SJSA1 (cell line): ENCODE results near the gene CAMTA1. TPM values are rescaled to one million over a fixed set of nuclear protein-coding genes. Genes with fewer than 3 reads are reported as not detected.

Source experiments
- DNase-seq, 2 experiments: peaks; one replicate each; pipeline ENCODE4 v3.0.0-alpha.2; 2015 to 2020; ENCODE audit warnings: low spot score in 2 of 2, low read depth in 1 of 2
- H3K27ac ChIP-seq: fragments of 250-450 bp; sonication (Bioruptor Pico); 2 replicates; pipeline ENCODE4 v1.5.1; 2020; ENCODE audit warnings: mild to moderate bottlenecking, moderate library complexity
- H3K27me3 ChIP-seq: fragments of 250-450 bp; sonication (Bioruptor Pico); replicated peaks from 2 replicates; pipeline ENCODE4 v1.5.1; 2020; ENCODE audit warnings: mild to moderate bottlenecking, moderate library complexity
- H3K36me3 ChIP-seq: fragments of 250-450 bp; sonication (Bioruptor Pico); 2 replicates; pipeline ENCODE4 v1.5.1; 2020; ENCODE audit warnings: mild to moderate bottlenecking
- H3K4me1 ChIP-seq: fragments of 250-450 bp; sonication (Bioruptor Pico); replicated peaks from 2 replicates; pipeline ENCODE4 v1.6.1; 2021; ENCODE audit warnings: mild to moderate bottlenecking
- H3K4me3 ChIP-seq: fragments of 250-450 bp; sonication (Bioruptor Pico); 2 replicates; pipeline ENCODE4 v1.5.1; 2020; ENCODE audit warnings: mild to moderate bottlenecking
- H3K9me3 ChIP-seq: fragments of 250-450 bp; sonication (Bioruptor Pico); replicated peaks from 2 replicates; pipeline ENCODE4 v1.5.1; 2020; ENCODE audit warnings: mild to moderate bottlenecking
- total RNA-seq: library from RNA; depleted of rRNA; stranded (reverse); fragments of >200 nt; shearing (Covaris generic); gene quantifications from 2 replicates; pipeline ENCODE4 v1.2.3, GENCODE V29; 2014

CAMTA1 gene
- total RNA-seq, 1 experiment from 2014 or later, result 136 TPM

DNA sequence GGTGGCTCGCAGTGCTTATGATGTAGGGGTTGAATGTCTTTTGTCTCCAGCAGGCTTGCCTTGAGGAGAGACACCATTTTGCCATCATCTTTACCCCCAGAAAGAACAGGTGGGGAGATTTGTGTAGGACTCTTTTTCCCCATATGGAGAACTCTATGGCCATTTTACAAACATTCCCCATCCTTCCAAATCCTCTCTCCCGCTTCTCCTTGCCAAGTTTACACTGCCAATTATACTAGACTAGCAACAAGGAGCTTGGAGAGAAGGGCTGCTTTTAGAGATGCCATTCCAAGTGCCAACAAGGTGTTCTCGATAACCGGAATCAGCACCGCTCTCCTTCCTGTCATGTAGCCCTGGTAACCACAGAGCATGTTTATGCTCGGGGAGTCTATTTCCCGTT is 233.1 kb downstream of the CAMTA1 start:
- no peak overlapping the region for H3K27ac ChIP-seq
- peaks cover 16% of the 10 kb centered on the region for H3K27me3 ChIP-seq
- no peaks in the 10 kb centered on the region for H3K4me1 ChIP-seq
- H3K4me3 ChIP-seq, result no peak overlapping the region
- no peaks in the 10 kb centered on the region for H3K36me3 ChIP-seq
- H3K9me3 ChIP-seq, result no peaks in the 10 kb centered on the region
- DNase-seq, result no peak

GRCh38 chr1:7018826-7019225 is 233.6 kb downstream of the CAMTA1 start:
- no peak overlapping the region for H3K27ac ChIP-seq
- DNase-seq, result no peak
- H3K4me1 ChIP-seq, result no peaks in the 10 kb centered on the region
- no peak overlapping the region for H3K4me3 ChIP-seq
- H3K36me3 ChIP-seq, result no peaks in the 10 kb centered on the region
- H3K27me3 ChIP-seq, result peaks cover 16% of the 10 kb centered on the region
- no peaks in the 10 kb centered on the region for H3K9me3 ChIP-seq

GRCh38 chr1:7019510-7019909 is 234.3 kb downstream of the CAMTA1 start:
- no peak overlapping the region for H3K4me3 ChIP-seq
- H3K9me3 ChIP-seq, result no peaks in the 10 kb centered on the region
- no peak overlapping the region for H3K27ac ChIP-seq
- DNase-seq, result no peak
- H3K36me3 ChIP-seq, result no peaks in the 10 kb centered on the region
- H3K4me1 ChIP-seq, result no peaks in the 10 kb centered on the region
- peaks cover 20% of the 10 kb centered on the region for H3K27me3 ChIP-seq

DNA sequence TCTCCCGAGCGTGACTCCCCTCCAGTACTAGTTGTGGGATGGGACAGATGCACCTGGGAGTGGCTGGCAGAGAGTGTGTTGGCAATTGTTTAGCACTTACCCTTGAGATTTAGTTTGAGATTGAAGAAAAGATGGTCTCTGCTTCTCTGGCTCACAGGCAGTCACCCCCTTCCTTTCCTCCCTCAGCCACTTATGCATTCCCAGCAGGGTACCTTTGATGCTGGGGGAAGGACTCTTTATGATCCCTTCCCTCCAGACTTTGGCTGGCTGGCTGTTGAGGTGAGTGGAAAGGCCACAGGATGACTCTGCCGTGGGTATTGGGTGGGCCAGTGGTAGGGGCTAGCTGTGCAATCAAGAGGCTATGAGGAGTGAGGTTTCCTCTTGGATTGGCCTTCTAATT is 236.8 kb downstream of the CAMTA1 start:
- no peaks in the 10 kb centered on the region for H3K9me3 ChIP-seq
- peaks cover 22% of the 10 kb centered on the region for H3K27me3 ChIP-seq
- H3K4me3 ChIP-seq, result no peak overlapping the region
- DNase-seq, result no peak
- no peaks in the 10 kb centered on the region for H3K36me3 ChIP-seq
- no peaks in the 10 kb centered on the region for H3K4me1 ChIP-seq
- no peak overlapping the region for H3K27ac ChIP-seq

- no peaks in the 10 kb centered on the region for H3K9me3 ChIP-seq
- H3K27ac ChIP-seq, result no peak overlapping the region
- no peaks in the 10 kb centered on the region for H3K4me1 ChIP-seq
- H3K36me3 ChIP-seq, result no peaks in the 10 kb centered on the region
- H3K4me3 ChIP-seq, result no peak overlapping the region
- DNase-seq, result no peak
- peaks cover 13% of the 10 kb centered on the region for H3K27me3 ChIP-seq
Measured at GRCh38 chr1:7025013-7025412, 239.8 kb downstream of the CAMTA1 start.

- Histone ChIP-seq H3K36me3 (no peaks in the 10 kb centered on the region), H3K4me1 (no peaks in the 10 kb centered on the region), H3K27me3 (peaks cover 7% of the 10 kb centered on the region; the same call in 1 of the 2 replicates), H3K9me3 (no peaks in the 10 kb centered on the region), H3K27ac (no peak overlapping the region), H3K4me3 (no peak overlapping the region)
- no peak for DNase-seq
Measured at GRCh38 chr1:7026169-7026568, 240.9 kb downstream of the CAMTA1 start.

DNA sequence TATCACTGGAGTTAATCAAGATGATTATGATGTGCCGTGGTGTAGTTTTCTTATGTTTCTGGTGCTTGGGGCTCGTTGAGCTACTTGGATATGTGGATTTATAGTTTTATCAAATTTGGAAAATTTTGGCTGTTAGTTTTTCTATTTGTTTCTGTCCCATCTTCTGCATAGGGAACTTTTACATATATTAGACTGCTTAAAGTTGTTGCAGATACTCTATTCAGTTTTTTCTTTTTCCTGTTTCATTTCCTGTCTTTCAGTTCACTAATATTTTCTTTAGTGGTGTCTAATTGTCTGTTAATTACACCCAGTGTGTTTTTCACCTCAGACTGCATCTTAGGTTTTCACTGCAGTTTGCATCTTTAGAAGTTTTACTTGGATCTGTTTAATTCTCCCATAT is 247.7 kb downstream of the CAMTA1 start:
- no peak for DNase-seq
- Histone ChIP-seq H3K36me3 (no peaks in the 10 kb centered on the region), H3K4me3 (no peak overlapping the region), H3K9me3 (no peaks in the 10 kb centered on the region), H3K4me1 (no peaks in the 10 kb centered on the region), H3K27ac (no peak overlapping the region), H3K27me3 (peaks cover 6% of the 10 kb centered on the region; the same call in 1 of the 2 replicates)

- Histone ChIP-seq H3K4me3 (no peak overlapping the region), H3K27ac (no peak overlapping the region), H3K9me3 (no peaks in the 10 kb centered on the region), H3K36me3 (no peaks in the 10 kb centered on the region), H3K4me1 (no peaks in the 10 kb centered on the region), H3K27me3 (peaks cover 8% of the 10 kb centered on the region; the same call in 1 of the 2 replicates)
- DNase-seq, result no peak
Measured at GRCh38 chr1:7036386-7036785, 251.1 kb downstream of the CAMTA1 start.

GRCh38 chr1:7039590-7040220 is 254.5 kb downstream of the CAMTA1 start:
- Histone ChIP-seq H3K4me1 (no peaks in the 10 kb centered on the region), H3K9me3 (no peaks in the 10 kb centered on the region), H3K27ac (no peak overlapping the region), H3K36me3 (no peaks in the 10 kb centered on the region), H3K4me3 (no peak overlapping the region), H3K27me3 (peaks cover 8% of the 10 kb centered on the region; the same call in 1 of the 2 replicates)
- DNase-seq, result no peak

GRCh38 chr1:7040969-7041695 is 255.9 kb downstream of the CAMTA1 start:
- peaks cover 9% of the 10 kb centered on the region; the same call in 1 of the 2 replicates for H3K27me3 ChIP-seq

DNA sequence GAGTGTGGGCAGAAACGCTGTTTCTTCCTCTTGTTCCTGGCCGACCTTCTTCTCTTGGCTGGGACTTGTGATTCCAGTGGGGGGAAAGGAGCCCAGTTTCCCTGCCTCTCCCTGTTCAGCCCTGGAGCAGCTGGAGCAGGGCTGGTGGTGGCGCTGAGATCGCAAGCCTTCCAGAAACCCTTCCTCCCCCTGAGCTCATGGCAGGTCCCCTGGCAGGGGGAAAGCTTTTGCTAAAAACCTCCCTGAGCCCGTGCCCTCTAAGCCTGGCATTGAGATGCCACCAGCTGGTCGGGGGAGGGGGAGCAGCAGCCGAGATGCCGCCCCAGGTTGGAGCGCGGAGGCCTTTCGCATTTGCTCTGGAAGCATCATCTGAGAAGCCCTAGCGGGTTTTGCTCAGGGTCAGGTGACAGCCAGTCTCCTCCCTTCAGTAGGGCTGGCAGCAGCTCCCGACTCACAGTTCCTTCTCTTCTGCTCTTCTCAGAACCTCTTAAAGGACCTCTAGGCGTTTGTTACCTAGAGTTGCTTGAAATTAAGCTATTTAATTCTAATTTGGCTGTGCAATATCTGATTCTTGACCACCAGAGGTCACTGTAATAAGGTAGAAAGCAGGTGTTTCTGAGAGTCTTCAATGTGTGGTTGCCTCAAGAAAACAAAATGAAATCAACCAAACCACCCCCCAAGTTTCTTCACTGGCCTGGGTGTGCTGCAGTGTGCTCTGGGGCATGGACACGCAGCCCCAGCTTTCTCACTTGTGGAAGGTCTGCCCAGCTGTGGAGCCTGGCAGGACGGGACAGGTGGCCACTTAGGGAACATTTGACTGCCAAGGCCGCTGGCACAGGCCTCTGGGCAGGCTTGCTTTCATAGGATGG is 257.3 kb downstream of the CAMTA1 start:
- H3K27me3 ChIP-seq, result peaks cover 6% of the 10 kb centered on the region; the same call in 1 of the 2 replicates
- no peak overlapping the region for H3K27ac ChIP-seq
- H3K4me1 ChIP-seq, result no peaks in the 10 kb centered on the region
- DNase-seq, result peak in 1 of 2 experiments; percentile 24
- H3K36me3 ChIP-seq, result no peaks in the 10 kb centered on the region
- H3K4me3 ChIP-seq, result no peak overlapping the region
- H3K9me3 ChIP-seq, result no peaks in the 10 kb centered on the region

More at GRCh38 chr1:7040969-7041695, 255.9 kb downstream of the CAMTA1 start:
- H3K4me3 ChIP-seq, result no peak overlapping the region
- DNase-seq, result no peak
- no peaks in the 10 kb centered on the region for H3K36me3 ChIP-seq
- no peak overlapping the region for H3K27ac ChIP-seq
- no peaks in the 10 kb centered on the region for H3K9me3 ChIP-seq
- no peaks in the 10 kb centered on the region for H3K4me1 ChIP-seq

DNA sequence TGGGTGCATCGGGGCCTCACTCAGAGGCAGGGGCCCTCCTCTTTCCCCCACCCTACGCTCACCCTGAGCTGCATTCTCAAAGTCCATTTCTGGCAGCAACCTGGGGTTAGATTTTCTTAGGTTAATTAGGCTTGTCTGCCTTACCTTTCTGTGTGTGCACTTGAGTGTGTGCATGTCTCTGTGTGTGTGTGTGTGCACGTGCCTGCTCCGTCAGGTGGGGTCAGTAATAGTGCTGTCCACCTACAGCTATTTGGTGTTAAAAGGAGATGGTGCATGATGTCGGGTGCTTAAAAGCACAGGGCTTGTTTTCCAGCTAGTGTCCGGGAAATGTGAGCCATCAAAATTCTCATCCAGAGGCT is 257.9 kb downstream of the CAMTA1 start:
- Histone ChIP-seq H3K4me1 (no peaks in the 10 kb centered on the region), H3K4me3 (no peak overlapping the region), H3K27ac (no peak overlapping the region), H3K9me3 (no peaks in the 10 kb centered on the region), H3K36me3 (no peaks in the 10 kb centered on the region), H3K27me3 (peaks cover 6% of the 10 kb centered on the region; the same call in 1 of the 2 replicates)
- no peak for DNase-seq

GRCh38 chr1:7043719-7044535 is 258.7 kb downstream of the CAMTA1 start:
- H3K4me1 ChIP-seq, result no peaks in the 10 kb centered on the region
- H3K27ac ChIP-seq, result no peak overlapping the region
- H3K4me3 ChIP-seq, result no peak overlapping the region
- peaks cover 6% of the 10 kb centered on the region; the same call in 1 of the 2 replicates for H3K27me3 ChIP-seq
- no peaks in the 10 kb centered on the region for H3K36me3 ChIP-seq
- DNase-seq, result no peak
- no peaks in the 10 kb centered on the region for H3K9me3 ChIP-seq
